Gastroesophageal sphincter (tissue), 4 donors: ENCODE data around the gene QPCTL. TPM values are rescaled to one million over a fixed set of nuclear protein-coding genes. Genes with fewer than 3 reads are reported as not detected.
"Not testable (repeated sequence)": the region's sequence is repeated elsewhere in the genome, so short reads cannot be mapped to it uniquely, and the experiment has no call there.

Experiments used
- ATAC-seq: fragments of 150-250 bp; one replicate; pipeline ENCODE4 v1.9.1; 2016; ENCODE audit warnings: mild to moderate bottlenecking, moderate library complexity
- H3K27ac ChIP-seq, 4 donors: fragments of 200-600 bp; sonication (generic) in 3 of 4; 1 replicate in 3 of 4; 2 replicates in 1 of 4; pipeline ENCODE4 v1.5.1; 2016 to 2019
- H3K27me3 ChIP-seq: fragments of 200-600 bp; sonication (generic); one replicate; pipeline ENCODE4 v1.5.1; 2019
- H3K36me3 ChIP-seq, 2 donors: fragments of 200-600 bp; sonication (generic); one replicate each; pipeline ENCODE4 v1.5.1; 2019; ENCODE audit warnings: control low read depth in 1 of 2
- H3K4me1 ChIP-seq, 3 donors: fragments of 200-600 bp; sonication (generic); 1 replicate in 2 of 3; 2 replicates in 1 of 3; pipeline ENCODE4 v1.5.1; 2016 to 2019; ENCODE audit warnings: control low read depth in 2 of 3
- H3K4me3 ChIP-seq, 2 donors: fragments of 200-600 bp; sonication (generic); one replicate each; pipeline ENCODE4 v1.5.1; 2019; ENCODE audit warnings: mild to moderate bottlenecking in 1 of 2, moderate library complexity in 1 of 2
- H3K9me3 ChIP-seq, 3 donors: fragments of 200-600 bp; sonication (generic); one replicate each; pipeline ENCODE4 v1.5.1; 2017 to 2019; ENCODE audit warnings: control low read depth in 2 of 3
- CTCF ChIP-seq, 4 experiments: fragments of 200-600 bp in 2 of 4; fragments of 450-650 bp in 2 of 4; sonication (generic) in 1 of 4; IDR thresholded peaks; one replicate each; pipeline ENCODE4 v1.5.1; 2017 to 2019; ENCODE audit warnings: antibody characterized with exemption in 4 of 4, mild to moderate bottlenecking in 2 of 4, moderate library complexity in 2 of 4
- EP300 ChIP-seq: sonication (generic); formaldehyde crosslinking; IDR thresholded peaks from one replicate; pipeline ENCODE4 v1.6.1; 2017; ENCODE audit warnings: antibody characterized with exemption, mild to moderate bottlenecking
- POLR2A ChIP-seq, 2 donors: fragments of 450-650 bp; IDR thresholded peaks; one replicate each; pipeline ENCODE4 v1.6.1; 2017; ENCODE audit warnings: antibody characterized with exemption in 2 of 2, mild to moderate bottlenecking in 2 of 2, moderate library complexity in 1 of 2
- POLR2AphosphoS5 ChIP-seq: sonication (generic); formaldehyde crosslinking; IDR thresholded peaks from one replicate; pipeline ENCODE4 v1.6.1; 2017; ENCODE audit warnings: antibody characterized with exemption
- WGBS, 2 donors: methylation state at CpG; one replicate each; pipeline ENCODE4 v1.1.5; 2018; ENCODE audit warnings: low coverage in 1 of 2; 5-methylcytosine and 5-hydroxymethylcytosine counted together
- total RNA-seq, 4 donors: library from RNA; depleted of rRNA; stranded (reverse); fragments of >200 nt; gene quantifications; one replicate each; pipeline ENCODE4 v1.1.0, GENCODE V29; 2016

The QPCTL gene
- total RNA-seq, 4 donors from 2014 or later: 2.7 to 6.6 (median 4.2) TPM

- no peak for TF ChIP-seq POLR2A (IDR thresholded peaks at IDR 0.05)
- no peak for TF ChIP-seq POLR2AphosphoS5
- TF ChIP-seq EP300: no peak
- TF ChIP-seq CTCF (IDR thresholded peaks at IDR 0.05): no peak
- H3K4me1 ChIP-seq: peaks cover 0 to 37% (median 11%) of the 10 kb centered on the region in 3 donors
- peak overlapping the region; percentile 70 to 93 (median 92) for H3K27ac ChIP-seq
- peaks cover 0 to 24% of the 10 kb centered on the region in 2 donors for H3K36me3 ChIP-seq
- WGBS, 2 donors: 71 to 77% methylated on average over 4 to 8 of the region's 12 CpGs
- H3K9me3 ChIP-seq: no peaks in the 10 kb centered on the region
- H3K27me3 ChIP-seq: no peaks in the 10 kb centered on the region
- ATAC-seq: no peak
- H3K4me3 ChIP-seq: peak overlapping the region; percentile 28 to 69
These were observed 25.7 kb downstream of the QPCTL start for GRCh38 chr19:45717983-45718650.

DNA sequence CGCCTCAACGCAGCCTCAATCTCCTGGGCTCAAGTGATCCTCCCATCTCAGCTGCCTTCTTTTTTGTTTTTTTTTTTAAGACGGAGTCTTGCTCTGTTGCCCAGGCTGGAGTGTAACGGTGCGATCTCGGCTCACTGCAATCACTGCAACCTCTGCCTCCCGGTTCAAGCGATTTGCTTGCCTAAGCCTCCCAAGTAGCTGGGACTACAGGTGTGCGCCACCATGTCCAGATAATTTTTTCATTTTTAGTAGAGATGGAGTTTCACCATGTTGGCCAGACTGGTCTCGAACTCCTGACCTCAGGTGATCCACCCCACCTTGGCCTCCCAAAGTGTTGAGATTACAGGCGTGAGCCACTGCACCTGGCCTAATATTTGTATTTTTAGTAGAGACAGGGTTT, 27.6 kb downstream of the QPCTL start:
- peaks cover 0 to 26% of the 10 kb centered on the region in 2 donors for H3K36me3 ChIP-seq
- H3K27me3 ChIP-seq, H3K4me3 ChIP-seq, ATAC-seq, H3K9me3 ChIP-seq, H3K27ac ChIP-seq: not testable (repeated sequence)
- 98 to 100% methylated on average over 7 to 10 of the region's 11 CpGs for whole genome bisulfite sequencing, 2 donors
- H3K4me1 ChIP-seq: peaks cover 0 to 33% (median 11%) of the 10 kb centered on the region in 3 donors

GRCh38 chr19:45728683-45729082, 36.2 kb downstream of the QPCTL start:
- H3K36me3 ChIP-seq, ATAC-seq, H3K27ac ChIP-seq, H3K9me3 ChIP-seq, H3K4me3 ChIP-seq, H3K27me3 ChIP-seq: not testable (repeated sequence)
- H3K4me1 ChIP-seq: peaks cover 0 to 33% (median 15%) of the 10 kb centered on the region in 3 donors
- WGBS, 2 donors: 88 to 90% methylated on average over 7 to 15 of the region's 18 CpGs

- ATAC-seq: no peak
- TF ChIP-seq CTCF (IDR thresholded peaks at IDR 0.05) (no peak), EP300 (no peak), POLR2A (IDR thresholded peaks at IDR 0.05) (no peak), POLR2AphosphoS5 (no peak)
- Histone ChIP-seq H3K4me3 (peak overlapping the region; percentile 87 to 98), H3K4me1 (peaks cover 0 to 33% (median 15%) of the 10 kb centered on the region in 3 donors), H3K27ac (peak overlapping the region in 3 of 4 donors; percentile 81 to 87 (median 85)), H3K27me3 (no peaks in the 10 kb centered on the region), H3K9me3 (no peaks in the 10 kb centered on the region), H3K36me3 (no peaks in the 10 kb centered on the region)
- WGBS, 2 donors: 0 to 6% methylated on average over 6 to 8 of the region's 10 CpGs
These were observed 37.4 kb downstream of the QPCTL start for GRCh38 chr19:45729800-45730290.

GRCh38 chr19:45730368-45731288, 38.2 kb downstream of the QPCTL start, which contains the start of gene FBXO46:
Gene FBXO46, minus strand, starts transcription at chr19:45730896. Its CDS starts 17,401 bp downstream, at chr19:45713495.
- Histone ChIP-seq H3K27me3 (no peaks in the 10 kb centered on the region), H3K9me3 (no peaks in the 10 kb centered on the region), H3K36me3 (no peaks in the 10 kb centered on the region), H3K4me1 (peaks cover 0 to 33% (median 15%) of the 10 kb centered on the region in 3 donors), H3K4me3 (peak within 1 kb of the TSS; percentile 87 to 98), H3K27ac (peak within 1 kb of the TSS; percentile 51 to 87 (median 83))
- TF ChIP-seq POLR2A (IDR thresholded peaks at IDR 0.05) (peak; percentile 61 to 66), CTCF (IDR thresholded peaks at IDR 0.05) (no peak), POLR2AphosphoS5 (peak; percentile 82), EP300 (no peak)
- 0 to 1% methylated on average over 15 to 29 of the region's 48 CpGs for WGBS, 2 donors
- ATAC-seq: peak; percentile 99
